H1 (cell line): ENCODE results near the gene PLCXD1. TPM values are rescaled to one million over a fixed set of nuclear protein-coding genes. Genes with fewer than 3 reads are reported as not detected.

Source experiments
- CTCF ChIA-PET: fragments of 300-600 bp; sonication (Branson Sonifier 250); formaldehyde crosslinking; loops from one replicate; lab custom pipeline; 2021; ENCODE audit not compliant: partially characterized antibody; lab: Charles Lee
- POLR2A ChIA-PET: fragments of 300-600 bp; sonication (Branson Sonifier 250); formaldehyde crosslinking; loops from one replicate; lab custom pipeline; 2021; ENCODE audit warnings: inconsistent platforms; ENCODE audit not compliant: partially characterized antibody; lab: Charles Lee
- DNase-seq, 2 experiments: peaks; one replicate each; pipeline versions ENCODE4 v3.0.0 to v3.0.0-alpha.2; 2010 to 2022; ENCODE audit warnings: low spot score in 2 of 2, low read depth in 1 of 2, mixed read lengths in 1 of 2
- FAIRE-seq: peaks from 2 replicates; lab custom pipeline; 2011; peaks lifted over from hg19 to GRCh38; lab: Jason Lieb, UNC
- H2AFZ ChIP-seq: 2 replicates; pipeline ENCODE4 v1.8.1; 2012; ENCODE audit warnings: low read length, inconsistent platforms
- H2AK5ac ChIP-seq: 2 replicates; pipeline ENCODE4 v1.6.1; 2013; ENCODE audit warnings: low read depth, low read length
- H2BK120ac ChIP-seq: replicated peaks from 2 replicates; pipeline ENCODE3; 2013; ENCODE audit warnings: low read depth, low read length, inconsistent platforms
- H2BK12ac ChIP-seq: 2 replicates; pipeline ENCODE4 v1.6.1; 2013; ENCODE audit warnings: low read depth, low read length
- H2BK15ac ChIP-seq: 2 replicates; pipeline ENCODE4 v1.6.1; 2013; ENCODE audit warnings: low read length
- H2BK20ac ChIP-seq: 2 replicates; pipeline ENCODE4 v1.6.1; 2013; ENCODE audit warnings: low read length
- H2BK5ac ChIP-seq: 2 replicates; pipeline ENCODE4 v1.6.1; 2013; ENCODE audit warnings: low read depth, low read length
- H3K14ac ChIP-seq: 2 replicates; pipeline ENCODE4 v1.6.1; 2013; ENCODE audit warnings: inconsistent platforms; ENCODE audit not compliant: insufficient read length
- H3K18ac ChIP-seq: 2 replicates; pipeline ENCODE4 v1.6.1; 2013; ENCODE audit warnings: low read length; ENCODE audit errors: extremely low read depth
- H3K23ac ChIP-seq: 2 replicates; pipeline ENCODE4 v1.6.1; 2013; ENCODE audit warnings: inconsistent platforms; ENCODE audit not compliant: insufficient read length
- H3K23me2 ChIP-seq: 2 replicates; pipeline ENCODE4 v1.6.1; 2013; ENCODE audit warnings: low read depth, low read length
- H3K27ac ChIP-seq: 2 replicates; pipeline ENCODE4 v1.6.1; 2011; ENCODE audit warnings: low read depth, low read length, inconsistent platforms
- H3K27me3 ChIP-seq, 4 experiments: replicated peaks in 1 of 4; 1 replicate in 1 of 4; 2 replicates in 3 of 4; pipeline versions ENCODE4 v1.6.1 to v1.8.1; 2011 to 2013; ENCODE audit warnings: low read length in 3 of 4, mild to moderate bottlenecking in 3 of 4, inconsistent platforms in 2 of 4, mixed read lengths in 2 of 4, moderate library complexity in 1 of 4; ENCODE audit not compliant: control insufficient read depth in 3 of 4, insufficient read depth in 3 of 4; ENCODE audit errors: extremely low read depth in 1 of 4
- H3K36me3 ChIP-seq, 4 experiments: 2 replicates each; pipeline versions ENCODE4 v1.6.1 to v1.8.1; 2011 to 2013; ENCODE audit warnings: mild to moderate bottlenecking in 4 of 4, low read length in 3 of 4, moderate library complexity in 2 of 4, control low read depth in 1 of 4, inconsistent platforms in 1 of 4; ENCODE audit not compliant: insufficient read depth in 4 of 4, control insufficient read depth in 2 of 4
- H3K4ac ChIP-seq: replicated peaks from 2 replicates; pipeline ENCODE3; 2013; ENCODE audit warnings: low read length, low read depth, mixed read lengths, inconsistent platforms; ENCODE audit not compliant: insufficient read length
- H3K4me1 ChIP-seq, 4 experiments: replicated peaks in 1 of 4; 1 replicate in 1 of 4; 2 replicates in 3 of 4; pipeline versions ENCODE4 v1.6.1 to v1.8.1; 2011 to 2013; ENCODE audit warnings: low read length in 3 of 4, inconsistent platforms in 2 of 4, mixed read lengths in 1 of 4; ENCODE audit not compliant: insufficient read depth in 4 of 4, control insufficient read depth in 3 of 4
- H3K4me2 ChIP-seq, 2 experiments: 2 replicates each; pipeline versions ENCODE4 v1.6.1 to v1.8.1; 2011 to 2013; ENCODE audit warnings: low read depth in 2 of 2, low read length in 2 of 2, control low read depth in 1 of 2, inconsistent platforms in 1 of 2, mild to moderate bottlenecking in 1 of 2; ENCODE audit not compliant: insufficient read depth in 1 of 2
- H3K4me3 ChIP-seq, 4 experiments: fragments of 200-600, 300-600 bp in 1 of 4; sonication (generic), shearing (Covaris generic), sonication (Bioruptor Twin) in 1 of 4; 2 replicates each; pipeline versions ENCODE4 v1.5.1 to v1.8.1; 2011 to 2016; ENCODE audit warnings: low read length in 4 of 4, low read depth in 3 of 4, control low read depth in 2 of 4, inconsistent platforms in 2 of 4, mild to moderate bottlenecking in 2 of 4, mixed read lengths in 1 of 4, moderate library complexity in 1 of 4; ENCODE audit not compliant: insufficient read depth in 2 of 4; ENCODE audit errors: extremely low read depth in 1 of 4
- H3K56ac ChIP-seq: replicated peaks from 2 replicates; pipeline ENCODE3; 2013; ENCODE audit warnings: low read depth, mild to moderate bottlenecking, mixed read lengths, low read length, inconsistent platforms; ENCODE audit not compliant: insufficient read length
- H3K79me1 ChIP-seq: 2 replicates; pipeline ENCODE4 v1.6.1; 2013; ENCODE audit warnings: low read depth, low read length, control low read depth
- H3K79me2 ChIP-seq, 2 experiments: 2 replicates each; pipeline versions ENCODE4 v1.6.1 to v1.8.1; 2012 to 2013; ENCODE audit warnings: low read length in 2 of 2, mild to moderate bottlenecking in 2 of 2, inconsistent platforms in 1 of 2; ENCODE audit not compliant: insufficient read depth in 2 of 2, control insufficient read depth in 1 of 2
- H3K9ac ChIP-seq, 4 experiments: replicated peaks in 1 of 4; 1 replicate in 1 of 4; 2 replicates in 3 of 4; pipeline versions ENCODE4 v1.6.1 to v1.8.1; 2011 to 2013; ENCODE audit warnings: low read depth in 3 of 4, low read length in 3 of 4, control low read depth in 2 of 4, mild to moderate bottlenecking in 2 of 4, moderate library complexity in 2 of 4, inconsistent platforms in 1 of 4; ENCODE audit errors: extremely low read depth in 1 of 4
- H3K9me3 ChIP-seq, 2 experiments: 2 replicates each; pipeline versions ENCODE4 v1.6.1 to v1.8.1; 2012 to 2013; ENCODE audit warnings: mild to moderate bottlenecking in 2 of 2, moderate library complexity in 2 of 2, control low read depth in 1 of 2, inconsistent platforms in 1 of 2, low read depth in 1 of 2, low read length in 1 of 2, mixed read lengths in 1 of 2; ENCODE audit not compliant: insufficient read depth in 2 of 2
- H4K20me1 ChIP-seq, 2 experiments: replicated peaks in 1 of 2; 2 replicates each; pipeline versions ENCODE3 to v1.8.1; 2011 to 2013; ENCODE audit warnings: inconsistent platforms in 2 of 2, low read length in 2 of 2, mild to moderate bottlenecking in 1 of 2; ENCODE audit not compliant: insufficient read depth in 2 of 2, control insufficient read depth in 1 of 2
- H4K5ac ChIP-seq: 2 replicates; pipeline ENCODE4 v1.6.1; 2013; ENCODE audit warnings: low read length, low read depth, mixed read lengths, inconsistent platforms; ENCODE audit not compliant: insufficient read length
- H4K8ac ChIP-seq: 2 replicates; pipeline ENCODE4 v1.8.0; 2013; ENCODE audit warnings: mild to moderate bottlenecking, moderate library complexity, low read length, inconsistent platforms; ENCODE audit not compliant: insufficient read depth; ENCODE audit errors: extremely low read depth
- H4K91ac ChIP-seq: replicated peaks from 2 replicates; pipeline ENCODE3; 2013; ENCODE audit warnings: low read length, mixed read lengths, inconsistent platforms; ENCODE audit not compliant: insufficient read length
- ASH2L ChIP-seq: fragments of 200-600, 300-600 bp; sonication (generic); IDR thresholded peaks from one replicate; pipeline ENCODE4 v1.7.1; 2017; ENCODE audit warnings: low read length
- BACH1 ChIP-seq: IDR thresholded peaks from 2 replicates; pipeline ENCODE4 v1.6.1; 2012; ENCODE audit warnings: low read length, improper control_type of control experiment
- CBX5 ChIP-seq: fragments of 300-800, 300-1000 bp; sonication (generic); IDR thresholded peaks from 2 replicates; pipeline ENCODE4 v1.7.1; 2016; ENCODE audit warnings: antibody characterized with exemption, low read length, low read depth
- CTBP2 ChIP-seq: IDR thresholded peaks from 2 replicates; pipeline ENCODE4 v1.7.0; 2011; ENCODE audit warnings: borderline replicate concordance, mild to moderate bottlenecking, moderate library complexity, mixed read lengths, low read length; ENCODE audit not compliant: insufficient read depth, insufficient read length
- E2F6 ChIP-seq: IDR thresholded peaks from 2 replicates; pipeline ENCODE4 v1.6.1; 2012; ENCODE audit warnings: inconsistent platforms
- HDAC2 ChIP-seq, 2 experiments: fragments of 300-600 bp in 1 of 2; sonication (generic) in 1 of 2; IDR thresholded peaks; 2 replicates each; pipeline ENCODE4 v1.6.1; 2011 to 2012; ENCODE audit warnings: low read depth in 2 of 2, low read length in 2 of 2, mild to moderate bottlenecking in 2 of 2, moderate library complexity in 2 of 2, borderline replicate concordance in 1 of 2, inconsistent platforms in 1 of 2
- HDAC6 ChIP-seq: IDR thresholded peaks from one replicate; pipeline ENCODE4 v1.7.1; 2012; ENCODE audit warnings: low read depth, mild to moderate bottlenecking, inconsistent platforms, low read length, moderate library complexity
- MAFK ChIP-seq: IDR thresholded peaks from 2 replicates; pipeline ENCODE4 v1.6.1; 2012; ENCODE audit warnings: low read depth, mild to moderate bottlenecking, improper control_type of control experiment, low read length
- MAX ChIP-seq: IDR thresholded peaks from 2 replicates; pipeline ENCODE4 v1.6.1; 2012; ENCODE audit warnings: inconsistent platforms
- NRF1 ChIP-seq: IDR thresholded peaks from 2 replicates; pipeline ENCODE4 v1.6.1; 2011; ENCODE audit warnings: mild to moderate bottlenecking, low read depth, low read length, improper control_type of control experiment
- POLR2A ChIP-seq, 2 experiments: IDR thresholded peaks; 1 replicate in 1 of 2; 2 replicates in 1 of 2; pipeline ENCODE4 v1.6.1; 2011; ENCODE audit warnings: low read depth in 2 of 2, low read length in 2 of 2, mild to moderate bottlenecking in 2 of 2; ENCODE audit errors: control extremely low read depth in 1 of 2
- RFX5 ChIP-seq: IDR thresholded peaks from 2 replicates; pipeline ENCODE4 v1.6.1; 2011; ENCODE audit warnings: low read depth, low read length, improper control_type of control experiment, borderline replicate concordance
- SIRT6 ChIP-seq: IDR thresholded peaks from one replicate; pipeline ENCODE4 v1.7.1; 2012; ENCODE audit warnings: low read length, inconsistent platforms
- ZNF274 ChIP-seq: IDR thresholded peaks from 2 replicates; pipeline ENCODE4 v1.7.0; 2012; ENCODE audit warnings: low read length, borderline replicate concordance; ENCODE audit errors: extremely low read depth
- WGBS, 2 experiments: shearing (Covaris generic) in 1 of 2; methylation state at CpG; one replicate each; pipeline versions ENCODE4 v1.1.6 to v1.1.7; 2013 to 2015; ENCODE audit warnings: low lambda C conversion rate in 2 of 2, mixed read lengths in 2 of 2, inconsistent platforms in 1 of 2, low coverage in 1 of 2, missing lambda C conversion rate in 1 of 2; ENCODE audit not compliant: insufficient replicate concordance in 2 of 2, insufficient coverage in 1 of 2, insufficient read length in 1 of 2; ENCODE audit errors: extremely low coverage in 1 of 2, missing lambda C conversion rate in 1 of 2; 5-methylcytosine and 5-hydroxymethylcytosine counted together
- polyA plus RNA-seq, 7 experiments: library from polyadenylated mRNA; depleted of rRNA in 3 of 7; stranded (reverse) in 5 of 7; unstranded in 2 of 7; fragments of >200 nt in 5 of 7; fragments of 200-250 nt in 2 of 7; gene quantifications; 1 replicate in 5 of 7; 2 replicates in 1 of 7; 4 replicates in 1 of 7; pipeline versions ENCODE4 v1.2.1 to v1.2.3, GENCODE V29; 2011 to 2013; ENCODE audit warnings: missing spikeins in 2 of 7, mixed read lengths in 2 of 7
- total RNA-seq: library from RNA; stranded (reverse); fragmentation: NEBNext Ultra II Directional; extraction: Animal tissue kit (Norgen Biotek cat#: 25700); gene quantifications from 2 replicates; pipeline ENCODE4 v1.2.1, GENCODE V29; 2021

Gene PLCXD1
- total and polyA plus RNA-seq, 2 of the 8 experiments (the other 6 are each of a cell fraction or from before 2014, with no cell fraction given): 93.6 to 124 TPM

- Histone ChIP-seq H3K4me2 (no peak overlapping the region), H2BK12ac (no peak overlapping the region), H2BK20ac (no peak overlapping the region), H3K79me1 (no peaks in the 10 kb centered on the region; the same call in 1 of the 2 replicates), H3K9ac (no peak overlapping the region), H2AFZ (no peak overlapping the region), H4K8ac (no peak overlapping the region; the same call in 1 of the 2 replicates), H3K4ac (no peak overlapping the region), H3K18ac (no peak overlapping the region; the same call in 1 of the 2 replicates), H3K27ac (no peak overlapping the region), H3K27me3 (peaks cover 0 to 2% (median 0%) of the 10 kb centered on the region in 4 experiments; a peak in 1 of 7 replicates), H3K56ac (no peak overlapping the region), H3K23ac (no peak overlapping the region), H4K91ac (no peak overlapping the region), H3K9me3 (no peaks in the 10 kb centered on the region; a peak in 1 of 4 replicates), H2BK15ac (no peak overlapping the region), H3K14ac (no peak overlapping the region), H3K36me3 (peaks cover 5 to 40% (median 19%) of the 10 kb centered on the region in 4 experiments; a peak in 5 of 8 replicates), H3K23me2 (no peaks in the 10 kb centered on the region), H4K20me1 (peaks cover 0 to 16% of the 10 kb centered on the region in 2 experiments), H2BK120ac (no peak overlapping the region), H3K4me3 (no peak overlapping the region), H2AK5ac (no peak overlapping the region), H3K4me1 (peaks cover 0 to 5% (median 2%) of the 10 kb centered on the region in 4 experiments; a peak in 3 of 7 replicates), H3K79me2 (no peaks in the 10 kb centered on the region), H2BK5ac (no peak overlapping the region), H4K5ac (no peak overlapping the region)
- ChIA-PET POLR2A (no interaction called here), CTCF (no interaction called here)
- 90% methylated on average over 17 of the region's 17 CpGs; no CpG with 5 or more reads in 1 of the 2 experiments for WGBS, 2 experiments
- FAIRE-seq (no peak), DNase-seq (no peak)
- TF ChIP-seq ZNF274 (no peak), NRF1 (no peak), HDAC6 (no peak), CBX5 (no peak), BACH1 (no peak), MAX (no peak), HDAC2 (IDR thresholded peaks at IDR 0.05; ENCODE audit: borderline replicate concordance in 1 of 2, low read depth in 2 of 2, low read length in 2 of 2) (no peak), MAFK (no peak), CTBP2 (no peak), RFX5 (no peak), ASH2L (no peak), E2F6 (no peak), SIRT6 (no peak), POLR2A (IDR thresholded peaks at IDR 0.05; ENCODE audit: control extremely low read depth in 1 of 2, low read depth in 2 of 2, low read length in 2 of 2) (no peak)
Observed at GRCh38 chrX:335758-336155, 54.6 kb downstream of the PLCXD1 start.
